ENCODE results near the gene PPP1R1B. TPM values are rescaled to one million over a fixed set of nuclear protein-coding genes. Genes with fewer than 3 reads are reported as not detected.

The PPP1R1B gene
- total RNA-seq, 1 donor = not detected

GRCh38 chr17:39667945-39668924 lies 41.5 kb downstream of the PPP1R1B start, which contains the start of gene PNMT:
Gene PNMT, plus strand, starts transcription at chr17:39668453. Its CDS starts 23 bp downstream, at chr17:39668476.
- peak within 1 kb of the TSS; percentile 43 for H3K4me3 ChIP-seq (ENCODE audit: low read depth, low read length)
- peak; percentile 59 for DNase-seq (ENCODE audit: low read depth)
- TF ChIP-seq CTCF (IDR thresholded peaks at IDR 0.05; ENCODE audit: insufficient read depth, low read depth, low read length) = peak; percentile 66

GRCh38 chr17:39669897-39670735 lies 43.4 kb downstream of the PPP1R1B start:
- DNase-seq (ENCODE audit: low read depth) = no peak
- TF ChIP-seq CTCF (IDR thresholded peaks at IDR 0.05; ENCODE audit: insufficient read depth, low read depth, low read length) = no peak
- no peak overlapping the region for H3K4me3 ChIP-seq (ENCODE audit: low read depth, low read length)

GRCh38 chr17:39670746-39671145 lies 44.0 kb downstream of the PPP1R1B start:
- H3K4me3 ChIP-seq (ENCODE audit: low read depth, low read length) = no peak overlapping the region
- no peak for TF ChIP-seq CTCF (IDR thresholded peaks at IDR 0.05; ENCODE audit: insufficient read depth, low read depth, low read length)
- no peak for DNase-seq (ENCODE audit: low read depth)

GRCh38 chr17:39671651-39672521 lies 45.1 kb downstream of the PPP1R1B start:
- peak; percentile 37 for DNase-seq (ENCODE audit: low read depth)
- TF ChIP-seq CTCF (IDR thresholded peaks at IDR 0.05; ENCODE audit: insufficient read depth, low read depth, low read length) = peak; percentile 71
- no peak overlapping the region for H3K4me3 ChIP-seq (ENCODE audit: low read depth, low read length)

GRCh38 chr17:39672522-39673334 lies 46.0 kb downstream of the PPP1R1B start:
- no peak for TF ChIP-seq CTCF (IDR thresholded peaks at IDR 0.05; ENCODE audit: insufficient read depth, low read depth, low read length)
- DNase-seq (ENCODE audit: low read depth) = no peak
- no peak overlapping the region for H3K4me3 ChIP-seq (ENCODE audit: low read depth, low read length)

Data from fibroblast of villous mesenchyme (primary cell).